GM12878 (cell line): ENCODE measurements around the gene KLF4. TPM values are rescaled to one million over a fixed set of nuclear protein-coding genes. Genes with fewer than 3 reads are reported as not detected.

Source experiments
- ATAC-seq: fragments of 200-7000 bp; cut with Tn5 transposase; 3 replicates; pipeline ENCODE4 v1.9.1; 2020; ENCODE audit warnings: mild to moderate bottlenecking, moderate library complexity
- BruUV-seq: library from RNA; stranded (reverse); fragments of 400-500 nt; replicated peaks from 2 replicates; lab custom pipeline; 2021; lab: Mats Ljungman, UMichigan
- CTCF ChIA-PET: fragments of 300-600 bp; sonication (Branson Sonifier 250); formaldehyde crosslinking; extraction: SDS; loops from one replicate; lab custom pipeline; 2021; ENCODE audit warnings: inconsistent platforms; lab: Yijun Ruan, JAX
- POLR2A ChIA-PET: fragments of 350-600 bp; formaldehyde crosslinking; extraction: SDS; loops from one replicate; lab custom pipeline; 2021; ENCODE audit warnings: inconsistent platforms; lab: Charles Lee
- RAD21 ChIA-PET: fragments of 300-600 bp; sonication (Branson Sonifier 250); formaldehyde crosslinking; loops from one replicate; lab custom pipeline; 2023; ENCODE audit warnings: antibody characterized with exemption; ENCODE audit not compliant: unreplicated experiment; lab: Charles Lee
- SMC1A ChIA-PET: fragments of 300-600 bp; sonication (Branson Sonifier 250); formaldehyde crosslinking; loops from one replicate; lab custom pipeline; 2023; ENCODE audit not compliant: unreplicated experiment, uncharacterized antibody; lab: Charles Lee
- DNase-seq: peaks from one replicate; pipeline ENCODE4 v3.0.0-alpha.2; 2011; ENCODE audit warnings: low read depth, low spot score
- FAIRE-seq: peaks from 3 replicates; lab custom pipeline; 2011; peaks lifted over from hg19 to GRCh38; lab: Jason Lieb, UNC
- H2AFZ ChIP-seq: 2 replicates; pipeline ENCODE4 v1.6.0; 2011; ENCODE audit warnings: low read depth, low read length, control low read depth; ENCODE audit not compliant: control insufficient read depth
- H3K27ac ChIP-seq: 2 replicates; pipeline ENCODE4 v1.5.1; 2011; ENCODE audit warnings: control low read depth; ENCODE audit not compliant: control insufficient read depth, insufficient read depth
- H3K27me3 ChIP-seq, 2 experiments: replicated peaks in 1 of 2; 2 replicates each; pipeline versions ENCODE4 v1.6.0 to v1.6.1; 2011; ENCODE audit warnings: low read length in 1 of 2; ENCODE audit not compliant: control insufficient read depth in 2 of 2, insufficient read depth in 2 of 2
- H3K36me3 ChIP-seq, 2 experiments: 2 replicates each; pipeline ENCODE4 v1.5.1; 2011; ENCODE audit warnings: low read length in 1 of 2; ENCODE audit not compliant: control insufficient read depth in 2 of 2, insufficient read depth in 2 of 2
- H3K4me1 ChIP-seq: 2 replicates; pipeline ENCODE4 v1.6.1; 2011; ENCODE audit warnings: mild to moderate bottlenecking, low read length, moderate library complexity, mixed read lengths; ENCODE audit not compliant: control insufficient read depth, insufficient read depth
- H3K4me2 ChIP-seq: 2 replicates; pipeline ENCODE4 v1.6.0; 2011; ENCODE audit warnings: control low read depth; ENCODE audit not compliant: control insufficient read depth, insufficient read depth
- H3K4me3 ChIP-seq: fragments of 200-600 bp; sonication (generic); 2 replicates; pipeline ENCODE4 v1.5.1; 2016
- H3K79me2 ChIP-seq: 2 replicates; pipeline ENCODE4 v1.6.0; 2011; ENCODE audit warnings: low read length; ENCODE audit not compliant: control insufficient read depth, insufficient read depth
- H3K9ac ChIP-seq: 2 replicates; pipeline ENCODE4 v1.8.0; 2011; ENCODE audit warnings: low read length, control low read depth, mixed read lengths; ENCODE audit not compliant: control insufficient read depth, insufficient read depth
- H3K9me3 ChIP-seq: replicated peaks from 3 replicates; pipeline ENCODE4 v1.5.1; 2011; ENCODE audit warnings: mild to moderate bottlenecking, low read length; ENCODE audit not compliant: control insufficient read depth, insufficient read depth
- H4K20me1 ChIP-seq: 2 replicates; pipeline ENCODE4 v1.6.0; 2011; ENCODE audit not compliant: control insufficient read depth, insufficient read depth
- BACH1 ChIP-seq: fragments of 450-650 bp; IDR thresholded peaks from 2 replicates; pipeline ENCODE4 v1.6.1; 2017; ENCODE audit warnings: mild to moderate bottlenecking, borderline replicate concordance
- CBFB ChIP-seq: IDR thresholded peaks from 2 replicates; pipeline ENCODE4 v1.6.1; 2016; ENCODE audit warnings: antibody characterized with exemption, low read depth
- CEBPB ChIP-seq, 2 experiments: fragments of 150-350 bp in 1 of 2; IDR thresholded peaks; 2 replicates each; pipeline ENCODE4 v1.6.1; 2012 to 2014; ENCODE audit warnings: low read depth in 2 of 2, low read length in 2 of 2, borderline replicate concordance in 1 of 2, inconsistent platforms in 1 of 2
- DPF2 ChIP-seq: fragments of 450-650 bp; IDR thresholded peaks from 2 replicates; pipeline ENCODE4 v1.6.1; 2017; ENCODE audit warnings: mild to moderate bottlenecking
- FOXM1 ChIP-seq: IDR thresholded peaks from 2 replicates; pipeline ENCODE4 v1.6.1; 2012; ENCODE audit warnings: low read depth, mild to moderate bottlenecking, inconsistent platforms, low read length, moderate library complexity
- HDAC2 ChIP-seq: fragments of 200-600 bp; sonication (generic); IDR thresholded peaks from 2 replicates; pipeline ENCODE4 v1.6.1; 2017
- IRF4 ChIP-seq: IDR thresholded peaks from 2 replicates; pipeline ENCODE4 v1.6.1; 2011; ENCODE audit warnings: low read depth, low read length
- NFIC ChIP-seq: IDR thresholded peaks from 2 replicates; pipeline ENCODE4 v1.6.1; 2012; ENCODE audit warnings: low read depth, mild to moderate bottlenecking, inconsistent platforms, low read length, moderate library complexity
- NFYA ChIP-seq: IDR thresholded peaks from 2 replicates; pipeline ENCODE4 v1.6.1; 2011; ENCODE audit warnings: low read depth, mild to moderate bottlenecking, low read length, improper control_type of control experiment, borderline replicate concordance
- SRF ChIP-seq, 2 experiments: IDR thresholded peaks; 2 replicates each; pipeline ENCODE4 v1.6.1; 2011; ENCODE audit warnings: low read depth in 2 of 2, low read length in 2 of 2, mild to moderate bottlenecking in 1 of 2, moderate library complexity in 1 of 2
- WRNIP1 ChIP-seq: IDR thresholded peaks from 2 replicates; pipeline ENCODE4 v1.6.1; 2011; ENCODE audit warnings: low read depth, low read length, improper control_type of control experiment, borderline replicate concordance
- ZBTB40 ChIP-seq: fragments of 450-650 bp; IDR thresholded peaks from 2 replicates; pipeline ENCODE4 v1.6.1; 2016; ENCODE audit warnings: mild to moderate bottlenecking, moderate library complexity, borderline replicate concordance
- ZSCAN29 ChIP-seq: fragments of 450-650 bp; IDR thresholded peaks from 2 replicates; pipeline ENCODE4 v1.6.1; 2017; ENCODE audit warnings: mild to moderate bottlenecking, moderate library complexity
- WGBS: methylation state at CpG from one replicate; pipeline ENCODE4 v1.1.6; 2016; ENCODE audit warnings: low lambda C conversion rate; ENCODE audit not compliant: insufficient replicate concordance, insufficient coverage; ENCODE audit errors: missing lambda C conversion rate; 5-methylcytosine and 5-hydroxymethylcytosine counted together
- in situ Hi-C: fragments of 300-500 bp; cut with MboI; formaldehyde crosslinking; loops from 9 replicates; pipeline ENCODE4 v1.14.3; 2018; ENCODE audit warnings: mixed read lengths
- intact Hi-C: fragments of 100-400 bp; cut with micrococcal nuclease; formaldehyde crosslinking; loops from one replicate; pipeline ENCODE4 v1.14.2; 2022; ENCODE audit not compliant: unreplicated experiment
- polyA plus RNA-seq, 11 experiments: library from polyadenylated mRNA; depleted of rRNA in 4 of 11; unstranded in 6 of 11; stranded (reverse) in 5 of 11; fragments of >200 nt; fragmentation: Nextera tagmentation in 4 of 11; fragmentation: Illumina TruSeq in 1 of 11; extraction: Ambion mirVana in 4 of 11; extraction: Trizol in 1 of 11; gene quantifications; 1 replicate in 1 of 11; 2 replicates in 10 of 11; pipeline versions ENCODE4 v1.2.1 to v1.2.3, GENCODE V29; 2011 to 2016; ENCODE audit warnings: inconsistent platforms in 2 of 11, missing spikeins in 2 of 11, low read depth in 1 of 11
- total RNA-seq, 4 experiments: library from RNA; depleted of rRNA in 3 of 4; stranded (reverse); fragments of >200 nt in 3 of 4; fragmentation: Illumina TruSeq in 1 of 4; extraction: Trizol in 1 of 4; gene quantifications; 2 replicates each; pipeline versions ENCODE4 v1.2.1 to v1.2.3, GENCODE V29; 2013 to 2021

The KLF4 gene
- total and polyA plus RNA-seq, 10 of the 15 experiments (the other 5 are each of a cell fraction or from before 2014, with no cell fraction given), result 0.03 to 0.40 (median 0.10) TPM; not detected in 1

GRCh38 chr9:107523539-107523938 is 34.0 kb upstream of the KLF4 start (continued):
- TF ChIP-seq ZBTB40 (no peak), SRF (IDR thresholded peaks at IDR 0.05; ENCODE audit: low read depth in 2 of 2, low read length in 2 of 2) (no peak), CEBPB (IDR thresholded peaks at IDR 0.05; ENCODE audit: borderline replicate concordance in 1 of 2, low read depth in 2 of 2, low read length in 2 of 2) (no peak), NFYA (no peak), NFIC (no peak), DPF2 (no peak), IRF4 (no peak)

GRCh38 chr9:107520186-107520585 is 30.6 kb upstream of the KLF4 start:
- FAIRE-seq, result no peak
- Histone ChIP-seq H3K36me3 (no peaks in the 10 kb centered on the region), H3K79me2 (no peaks in the 10 kb centered on the region), H3K27me3 (peaks cover 0 to 2% of the 10 kb centered on the region in 2 experiments; a peak in 2 of 4 replicates), H3K9ac (no peak overlapping the region), H3K9me3 (no peaks in the 10 kb centered on the region), H3K4me1 (no peaks in the 10 kb centered on the region), H3K4me2 (no peak overlapping the region), H2AFZ (no peak overlapping the region), H3K27ac (no peak overlapping the region), H3K4me3 (no peak overlapping the region), H4K20me1 (no peaks in the 10 kb centered on the region)
- SMC1A ChIA-PET, result no interaction called here
- intact Hi-C loops (no loop called here), in situ Hi-C loops (no loop called here)
- DNase-seq, result no peak
- ATAC-seq, result no peak
- 43% methylated on average over 1 of the region's 1 CpG for WGBS
- BruUV-seq, result no TSS peak
- POLR2A ChIA-PET, result no interaction called here
- RAD21 ChIA-PET, result no interaction called here
- TF ChIP-seq HDAC2 (no peak), ZSCAN29 (no peak), CBFB (no peak), WRNIP1 (no peak), BACH1 (no peak), FOXM1 (no peak)
- CTCF ChIA-PET, result no interaction called here
